Skeletal muscle tissue (tissue), 4 donors: ENCODE data around the gene KCMF1. TPM values are rescaled to one million over a fixed set of nuclear protein-coding genes. Genes with fewer than 3 reads are reported as not detected.
"Not testable (repeated sequence)": the region's sequence is repeated elsewhere in the genome, so short reads cannot be mapped to it uniquely, and the experiment has no call there.

Source experiments
- H3K27ac ChIP-seq: one replicate; pipeline ENCODE4 v1.7.0; 2013; ENCODE audit warnings: mild to moderate bottlenecking, low read depth, low read length, inconsistent platforms
- H3K27me3 ChIP-seq, 3 donors: one replicate each; pipeline ENCODE4 v1.7.0; 2013; ENCODE audit warnings: low read length in 3 of 3; ENCODE audit not compliant: control insufficient read depth in 3 of 3, insufficient read depth in 3 of 3
- H3K36me3 ChIP-seq, 3 donors: one replicate each; pipeline ENCODE4 v1.7.0; 2013; ENCODE audit warnings: low read length in 3 of 3; ENCODE audit not compliant: control insufficient read depth in 3 of 3, insufficient read depth in 3 of 3
- H3K4me1 ChIP-seq, 3 donors: one replicate each; pipeline ENCODE4 v1.7.0; 2013; ENCODE audit warnings: low read length in 3 of 3, mild to moderate bottlenecking in 3 of 3; ENCODE audit not compliant: control insufficient read depth in 3 of 3, insufficient read depth in 3 of 3
- H3K4me3 ChIP-seq, 3 donors: one replicate each; pipeline ENCODE4 v1.7.0; 2013; ENCODE audit warnings: low read length in 3 of 3
- H3K9ac ChIP-seq, 3 donors: one replicate each; pipeline ENCODE4 v1.7.0; 2013; ENCODE audit warnings: low read length in 3 of 3, mild to moderate bottlenecking in 3 of 3, moderate library complexity in 2 of 3, low read depth in 1 of 3
- H3K9me3 ChIP-seq, 3 donors: one replicate each; pipeline ENCODE4 v1.7.0; 2013; ENCODE audit warnings: low read length in 3 of 3; ENCODE audit not compliant: control insufficient read depth in 3 of 3
- total RNA-seq: library from RNA; depleted of rRNA; stranded (reverse); fragments of >200 nt; gene quantifications from one replicate; pipeline ENCODE4 v1.2.3, GENCODE V29; 2014
- donor health status: Osteomylitis.

Gene KCMF1
- total RNA-seq, 1 donor from 2014 or later: 12.5 TPM

GRCh38 chr2:84940088-84940470 is 30.9 kb upstream of the KCMF1 start:
- H3K4me3 ChIP-seq: peak overlapping the region in 1 of 3 donors; percentile 14
- no peak overlapping the region for H3K27ac ChIP-seq
- H3K9ac ChIP-seq: no peak overlapping the region
- H3K36me3 ChIP-seq: no peaks in the 10 kb centered on the region
- peaks cover 0 to 4% (median 0%) of the 10 kb centered on the region in 3 donors for H3K4me1 ChIP-seq
- no peaks in the 10 kb centered on the region for H3K27me3 ChIP-seq
- H3K9me3 ChIP-seq: no peaks in the 10 kb centered on the region

GRCh38 chr2:84940831-84941412 is 30.0 kb upstream of the KCMF1 start:
- H3K4me3 ChIP-seq: no peak overlapping the region
- H3K36me3 ChIP-seq: no peaks in the 10 kb centered on the region
- H3K9me3 ChIP-seq: no peaks in the 10 kb centered on the region
- H3K4me1 ChIP-seq: peaks cover 0 to 4% (median 0%) of the 10 kb centered on the region in 3 donors
- no peaks in the 10 kb centered on the region for H3K27me3 ChIP-seq
- H3K27ac ChIP-seq: no peak overlapping the region
- no peak overlapping the region for H3K9ac ChIP-seq

GRCh38 chr2:84942166-84942565 is 28.8 kb upstream of the KCMF1 start:
- Histone ChIP-seq H3K4me1 (peaks cover 0 to 4% (median 0%) of the 10 kb centered on the region in 3 donors), H3K27ac (no peak overlapping the region), H3K9ac (no peak overlapping the region), H3K4me3 (no peak overlapping the region), H3K27me3 (no peaks in the 10 kb centered on the region), H3K36me3 (no peaks in the 10 kb centered on the region), H3K9me3 (no peaks in the 10 kb centered on the region)

- Histone ChIP-seq H3K36me3 (no peaks in the 10 kb centered on the region), H3K9ac (no peak overlapping the region), H3K27ac (no peak overlapping the region), H3K4me1 (peaks cover 0 to 4% (median 0%) of the 10 kb centered on the region in 3 donors), H3K4me3 (no peak overlapping the region), H3K9me3 (no peaks in the 10 kb centered on the region), H3K27me3 (no peaks in the 10 kb centered on the region)
Measured at GRCh38 chr2:84942964-84943421, 28.0 kb upstream of the KCMF1 start.

GRCh38 chr2:84944295-84944909 is 26.6 kb upstream of the KCMF1 start:
- Histone ChIP-seq H3K9me3 (no peaks in the 10 kb centered on the region), H3K27me3 (no peaks in the 10 kb centered on the region), H3K9ac (no peak overlapping the region), H3K4me3 (no peak overlapping the region), H3K27ac (no peak overlapping the region), H3K4me1 (peaks cover 0 to 4% (median 0%) of the 10 kb centered on the region in 3 donors), H3K36me3 (no peaks in the 10 kb centered on the region)

- not testable (repeated sequence) for H3K9ac ChIP-seq, H3K36me3 ChIP-seq, H3K9me3 ChIP-seq, H3K27ac ChIP-seq, H3K27me3 ChIP-seq, H3K4me1 ChIP-seq, H3K4me3 ChIP-seq
Measured at GRCh38 chr2:84945838-84946203, 25.1 kb upstream of the KCMF1 start.

GRCh38 chr2:84946204-84947009 is 24.6 kb upstream of the KCMF1 start:
- Histone ChIP-seq H3K27me3 (no peaks in the 10 kb centered on the region), H3K9ac (no peak overlapping the region), H3K36me3 (no peaks in the 10 kb centered on the region), H3K27ac (no peak overlapping the region), H3K4me1 (no peaks in the 10 kb centered on the region), H3K9me3 (no peaks in the 10 kb centered on the region), H3K4me3 (no peak overlapping the region)

GRCh38 chr2:84947010-84947593 is 23.9 kb upstream of the KCMF1 start:
- Histone ChIP-seq H3K4me3 (no peak overlapping the region), H3K4me1 (no peaks in the 10 kb centered on the region), H3K27ac (no peak overlapping the region), H3K9me3 (no peaks in the 10 kb centered on the region), H3K36me3 (no peaks in the 10 kb centered on the region), H3K27me3 (no peaks in the 10 kb centered on the region), H3K9ac (no peak overlapping the region)

GRCh38 chr2:84953535-84953934 is 17.4 kb upstream of the KCMF1 start:
- no peak overlapping the region for H3K4me3 ChIP-seq
- H3K9ac ChIP-seq: no peak overlapping the region
- peaks cover 5 to 10% (median 9%) of the 10 kb centered on the region in 3 donors for H3K4me1 ChIP-seq
- no peak overlapping the region for H3K27ac ChIP-seq
- H3K27me3 ChIP-seq: no peaks in the 10 kb centered on the region
- no peaks in the 10 kb centered on the region for H3K36me3 ChIP-seq
- H3K9me3 ChIP-seq: no peaks in the 10 kb centered on the region

- Histone ChIP-seq H3K36me3 (no peaks in the 10 kb centered on the region), H3K4me3 (no peak overlapping the region), H3K27ac (no peak overlapping the region), H3K9me3 (no peaks in the 10 kb centered on the region), H3K27me3 (no peaks in the 10 kb centered on the region), H3K4me1 (peaks cover 5 to 10% (median 10%) of the 10 kb centered on the region in 3 donors), H3K9ac (no peak overlapping the region)
Measured at GRCh38 chr2:84954329-84954728, 16.6 kb upstream of the KCMF1 start.
